K562 (cell line): ENCODE data around the gene HIVEP1. TPM values are rescaled to one million over a fixed set of nuclear protein-coding genes. Genes with fewer than 3 reads are reported as not detected.

Experiments
- CBFA2T2 ChIP-seq: fragments of 450-650 bp; conservative IDR thresholded peaks from 2 replicates; pipeline ENCODE4 v1.6.1; 2017; ENCODE audit warnings: mild to moderate bottlenecking
- CGGBP1 ChIP-seq: fragments of 250-450 bp; sonication (Bioruptor Pico); IDR thresholded peaks from 2 replicates; pipeline ENCODE4 v1.9.0; 2021; ENCODE audit warnings: mild to moderate bottlenecking
- CHD4 ChIP-seq: fragments of 200-600 bp; sonication (generic); IDR thresholded peaks from 3 replicates; pipeline ENCODE4 v1.6.1; 2012; ENCODE audit warnings: low read depth, mild to moderate bottlenecking, mixed read lengths, low read length, inconsistent platforms; ENCODE audit not compliant: insufficient read depth, insufficient replicate concordance, poor library complexity, severe bottlenecking
- GABPB2 ChIP-seq: fragments of 250-450 bp; sonication (Bioruptor Pico); conservative IDR thresholded peaks from 2 replicates; pipeline ENCODE4 v1.5.1; 2021; ENCODE audit warnings: mild to moderate bottlenecking
- HDAC8 ChIP-seq: fragments of 450-650 bp; IDR thresholded peaks from 2 replicates; pipeline ENCODE4 v1.6.1; 2016; ENCODE audit warnings: mild to moderate bottlenecking, missing genetic modification characterization, moderate library complexity, missing compliant biosample characterization
- ILK ChIP-seq: fragments of 450-650 bp; IDR thresholded peaks from 2 replicates; pipeline ENCODE4 v1.6.1; 2016; ENCODE audit warnings: missing genetic modification characterization, low read depth, mild to moderate bottlenecking, missing compliant biosample characterization, moderate library complexity, borderline replicate concordance
- IRF1 ChIP-seq: sonication (generic); formaldehyde crosslinking; IDR thresholded peaks from 2 replicates; pipeline ENCODE4 v1.8.0; 2022; ENCODE audit warnings: missing genetic modification reagents, mild to moderate bottlenecking, borderline replicate concordance
- JUND ChIP-seq, 2 experiments: IDR thresholded peaks; 2 replicates in 1 of 2; 3 replicates in 1 of 2; pipeline ENCODE4 v1.6.1; 2011; ENCODE audit warnings: borderline replicate concordance in 2 of 2, low read depth in 2 of 2, low read length in 2 of 2, improper control_type of control experiment in 1 of 2, missing biosample characterization in 1 of 2, missing genetic modification characterization in 1 of 2, missing genetic modification reagents in 1 of 2
- MEF2D ChIP-seq: conservative IDR thresholded peaks from 2 replicates; pipeline ENCODE4 v1.6.1; 2016; ENCODE audit warnings: low read depth, missing genetic modification characterization, missing compliant biosample characterization
- NFE2L1 ChIP-seq: fragments of 450-650 bp; IDR thresholded peaks from 2 replicates; pipeline ENCODE4 v1.6.1; 2016; ENCODE audit warnings: missing genetic modification characterization, low read depth, mild to moderate bottlenecking, missing compliant biosample characterization, moderate library complexity, borderline replicate concordance
- NR2C1 ChIP-seq, 2 experiments: fragments of 450-650 bp; IDR thresholded peaks; 2 replicates each; pipeline ENCODE4 v1.6.1; 2017; ENCODE audit warnings: mild to moderate bottlenecking in 2 of 2, antibody characterized with exemption in 1 of 2, inconsistent platforms in 1 of 2, missing compliant biosample characterization in 1 of 2, missing genetic modification characterization in 1 of 2
- OTX1 ChIP-seq: fragments of 450-650 bp; formaldehyde crosslinking; IDR thresholded peaks from 2 replicates; pipeline ENCODE4 v1.4.0; 2022; ENCODE audit warnings: mild to moderate bottlenecking
- PHB2 ChIP-seq: fragments of 450-650 bp; IDR thresholded peaks from 2 replicates; pipeline ENCODE4 v1.6.1; 2017; ENCODE audit warnings: low read depth
- PHF20 ChIP-seq: fragments of 450-650 bp; IDR thresholded peaks from 2 replicates; pipeline ENCODE4 v1.6.1; 2018; ENCODE audit not compliant: partially characterized antibody
- PPARD ChIP-seq: fragments of 250-450 bp; sonication (Bioruptor Pico); IDR thresholded peaks from 2 replicates; pipeline ENCODE4 v1.8.0; 2022; ENCODE audit warnings: inconsistent platforms, mild to moderate bottlenecking, moderate library complexity
- RNF2 ChIP-seq: sonication (generic); IDR thresholded peaks from 2 replicates; pipeline ENCODE4 v1.6.1; 2016
- SIX5 ChIP-seq, 2 experiments: IDR thresholded peaks; 2 replicates each; pipeline ENCODE4 v1.6.1; 2011; ENCODE audit warnings: low read length in 2 of 2, borderline replicate concordance in 1 of 2, low read depth in 1 of 2, mild to moderate bottlenecking in 1 of 2, moderate library complexity in 1 of 2; ENCODE audit not compliant: insufficient read depth in 1 of 2
- SPI1 ChIP-seq: IDR thresholded peaks from 2 replicates; pipeline ENCODE4 v1.6.1; 2011; ENCODE audit warnings: low read depth, low read length, control low read depth, borderline replicate concordance
- TAF9B ChIP-seq: fragments of 450-650 bp; IDR thresholded peaks from 2 replicates; pipeline ENCODE4 v1.6.1; 2018; ENCODE audit warnings: mild to moderate bottlenecking; ENCODE audit not compliant: partially characterized antibody
- TFAM ChIP-seq: fragments of 250-450 bp; sonication (Bioruptor Pico); conservative IDR thresholded peaks from 2 replicates; pipeline ENCODE4 v1.5.0; 2021; ENCODE audit warnings: mild to moderate bottlenecking, moderate library complexity
- ZBTB17 ChIP-seq: fragments of 450-650 bp; formaldehyde crosslinking; IDR thresholded peaks from 2 replicates; pipeline ENCODE4 v1.4.0; 2020; ENCODE audit warnings: mild to moderate bottlenecking
- ZNF197 ChIP-seq: fragments of 200-800 bp; sonication (Bioruptor generic); IDR thresholded peaks from 2 replicates; pipeline ENCODE4 v1.6.1; 2016; ENCODE audit warnings: low read depth, missing genetic modification characterization, missing compliant biosample characterization
- ZNF316 ChIP-seq: fragments of 450-650 bp; IDR thresholded peaks from 2 replicates; pipeline ENCODE4 v1.6.1; 2016
- ZNF384 ChIP-seq: IDR thresholded peaks from 2 replicates; pipeline ENCODE4 v1.6.1; 2012; ENCODE audit warnings: low read depth, low read length, improper control_type of control experiment
- ZNF584 ChIP-seq: fragments of 200-800 bp; sonication (Bioruptor generic); IDR thresholded peaks from 2 replicates; pipeline ENCODE4 v1.6.1; 2016; ENCODE audit warnings: low read depth, mild to moderate bottlenecking, missing genetic modification characterization, missing compliant biosample characterization
- polyA plus RNA-seq, 8 experiments: library from polyadenylated mRNA; depleted of rRNA in 4 of 8; stranded (reverse) in 5 of 8; unstranded in 3 of 8; fragments of >200 nt; fragmentation: Nextera tagmentation in 2 of 8; fragmentation: Illumina TruSeq in 1 of 8; extraction: Ambion mirVana in 2 of 8; extraction: Trizol in 1 of 8; gene quantifications; 2 replicates each; pipeline versions ENCODE4 v1.2.1 to v1.2.3, GENCODE V29; 2011 to 2014; ENCODE audit warnings: inconsistent platforms in 1 of 8, missing spikeins in 1 of 8
- total RNA-seq, 7 experiments: library from RNA; depleted of rRNA in 6 of 7; stranded (reverse); fragments of >200 nt in 6 of 7; fragmentation: Illumina TruSeq in 2 of 7; extraction: Trizol in 2 of 7; gene quantifications; 2 replicates each; pipeline versions ENCODE4 v1.2.1 to v1.2.3, GENCODE V29; 2011 to 2021; ENCODE audit warnings: low replicate concordance in 1 of 7
- TF ChIP-seq, protein P1 (sequence below): fragments of 450-650 bp; formaldehyde crosslinking; IDR thresholded peaks from 2 replicates; pipeline ENCODE4 v1.4.0; 2020; ENCODE audit warnings: mild to moderate bottlenecking

The HIVEP1 gene
- total and polyA plus RNA-seq, 9 of the 15 experiments (the other 6 are each of a cell fraction or from before 2014, with no cell fraction given): 6.0 to 33.3 (median 21.7) TPM

DNA sequence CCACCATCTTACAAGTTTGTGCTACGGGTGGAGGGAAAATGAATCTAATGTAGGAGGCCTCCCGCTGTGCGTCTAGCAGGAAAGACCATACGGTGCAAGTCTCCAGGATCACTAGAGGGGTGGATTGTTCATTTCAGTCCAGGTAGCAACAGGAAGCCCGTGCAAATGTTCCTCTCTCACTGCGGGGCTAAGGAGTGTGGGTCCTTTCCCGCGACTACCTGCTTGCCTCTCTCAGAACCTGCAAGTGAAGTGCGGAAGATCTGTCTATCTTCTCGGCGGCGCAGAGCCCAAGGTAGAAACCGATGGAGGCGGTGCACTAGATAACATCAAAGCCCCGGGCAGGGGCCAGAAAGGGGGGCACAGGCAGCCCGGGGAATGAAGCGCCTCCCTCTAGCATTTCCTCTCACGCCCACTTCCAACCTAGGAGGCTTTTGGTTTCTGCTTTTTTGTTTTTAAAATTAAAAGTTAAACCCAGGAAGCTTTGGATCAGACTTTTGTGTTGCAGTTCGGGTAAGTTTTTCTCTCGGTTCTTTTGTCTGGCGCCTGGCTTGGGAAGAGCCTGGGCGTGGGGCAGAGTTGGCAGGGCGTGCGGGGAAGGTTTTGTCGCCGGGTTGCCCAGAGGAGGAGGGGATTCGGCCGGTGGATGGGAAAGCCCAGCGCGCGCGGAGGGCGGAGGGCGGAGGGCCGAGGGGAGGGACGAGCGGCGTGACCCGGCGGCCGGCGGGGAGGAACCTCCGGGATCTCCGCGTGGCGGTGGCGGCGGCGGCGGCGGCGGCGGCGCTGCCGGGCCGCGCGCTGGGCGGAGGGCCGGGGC lies 3.5 kb upstream of the HIVEP1 start (continued):
- TF ChIP-seq HDAC8 (no peak), ZNF584 (CRISPR knock-in tag) (0 out of 2 replicates have a peak, but pooled peaks have one; percentile 40), GABPB2 (no peak), ZNF384 (no peak), NFE2L1 (tag) (no peak), SIX5 (IDR thresholded peaks at IDR 0.05; ENCODE audit: borderline replicate concordance in 1 of 2, insufficient read depth in 1 of 2, low read depth in 1 of 2, low read length in 2 of 2) (no peak), PHF20 (no peak), MEF2D (tag) (no peak), JUND (IDR thresholded peaks at IDR 0.05; ENCODE audit: borderline replicate concordance, low read depth, low read length) (peak; percentile 63), JUND (tag; IDR thresholded peaks at IDR 0.05; ENCODE audit: borderline replicate concordance, low read depth, low read length) (0 out of 3 replicates have a peak, but pooled peaks have one; percentile 9), TAF9B (peak; percentile 76), TFAM (CRISPR knock-in tag) (no peak), CGGBP1 (CRISPR knock-in tag) (peak; percentile 26; the same call in 1 of the 2 replicates), ZNF197 (no peak; the same call in 1 of the 2 replicates), OTX1 (CRISPR knock-in tag) (no peak), ZNF316 (no peak), PHB2 (0 out of 2 replicates have a peak, but pooled peaks have one; percentile 5), NR2C1 (IDR thresholded peaks at IDR 0.05) (peak; percentile 40), NR2C1 (tag; IDR thresholded peaks at IDR 0.05) (no peak; the same call in none of the 2 replicates), CHD4 (peak; percentile 79), RNF2 (peak; percentile 65), ILK (tag) (no peak), PPARD (no peak), CBFA2T2 (no peak), ZBTB17 (CRISPR knock-in tag) (0 out of 2 replicates have a peak, but pooled peaks have one; percentile 66), IRF1 (CRISPR knock-in tag) (no peak), SPI1 (peak; percentile 61; the same call in 1 of the 2 replicates)
- TF ChIP-seq, protein P1, sequence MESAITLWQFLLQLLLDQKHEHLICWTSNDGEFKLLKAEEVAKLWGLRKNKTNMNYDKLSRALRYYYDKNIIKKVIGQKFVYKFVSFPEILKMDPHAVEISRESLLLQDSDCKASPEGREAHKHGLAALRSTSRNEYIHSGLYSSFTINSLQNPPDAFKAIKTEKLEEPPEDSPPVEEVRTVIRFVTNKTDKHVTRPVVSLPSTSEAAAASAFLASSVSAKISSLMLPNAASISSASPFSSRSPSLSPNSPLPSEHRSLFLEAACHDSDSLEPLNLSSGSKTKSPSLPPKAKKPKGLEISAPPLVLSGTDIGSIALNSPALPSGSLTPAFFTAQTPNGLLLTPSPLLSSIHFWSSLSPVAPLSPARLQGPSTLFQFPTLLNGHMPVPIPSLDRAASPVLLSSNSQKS (CRISPR knock-in tag): no peak
